T-cell (primary cell): ENCODE data around the gene PRPF6. TPM values are rescaled to one million over a fixed set of nuclear protein-coding genes. Genes with fewer than 3 reads are reported as not detected.
A peak's percentile ranks its signal among the peaks of the same experiment; 100 is the strongest.
"Not testable (repeated sequence)": the region's sequence is repeated elsewhere in the genome, so short reads cannot be mapped to it uniquely, and the experiment has no call there.

ENCODE experiments used
- ATAC-seq, 4 experiments: fragments of 200-7000 bp in 3 of 4; fragments of 150-1000 bp in 1 of 4; cut with Tn5 transposase; replicated peaks in 1 of 4; 1 replicate in 3 of 4; 2 replicates in 1 of 4; pipeline ENCODE4 v1.10.0; 2021; ENCODE audit warnings: moderate library complexity in 3 of 4, mild to moderate bottlenecking in 2 of 4, moderate number of reproducible peaks in 1 of 4
- CTCF ChIA-PET, 2 donors: fragments of 300-600 bp; sonication (Branson Sonifier 250); formaldehyde crosslinking; loops; one replicate each; lab custom pipeline; 2022; ENCODE audit warnings: antibody characterized with exemption in 2 of 2; lab: Charles Lee
- POLR2A ChIA-PET, 2 donors: fragments of 300-600 bp; sonication (Branson Sonifier 250); formaldehyde crosslinking; loops; one replicate each; lab custom pipeline; 2022; ENCODE audit warnings: antibody characterized with exemption in 2 of 2; lab: Charles Lee
- DNase-seq, 35 experiments: peaks; one replicate each; pipeline versions ENCODE4 v3.0.0 to v3.0.0-alpha.2; 2013 to 2023
- H3K27ac ChIP-seq: one replicate; pipeline ENCODE4 v1.5.1; 2013; ENCODE audit warnings: low read length
- H3K27me3 ChIP-seq, 2 experiments: replicated peaks in 1 of 2; 1 replicate in 1 of 2; 2 replicates in 1 of 2; pipeline versions ENCODE4 v1.6.1 to v1.7.0; 2013; ENCODE audit warnings: low read length in 1 of 2, mixed read lengths in 1 of 2; ENCODE audit not compliant: control insufficient read depth in 2 of 2, insufficient read depth in 2 of 2; ENCODE audit errors: extremely low read depth in 1 of 2
- H3K36me3 ChIP-seq, 2 donors: 1 replicate in 1 of 2; 2 replicates in 1 of 2; pipeline versions ENCODE4 v1.6.1 to v1.7.0; 2013; ENCODE audit warnings: low read length in 1 of 2; ENCODE audit not compliant: control insufficient read depth in 2 of 2, insufficient read depth in 1 of 2; ENCODE audit errors: extremely low read depth in 1 of 2
- H3K4me1 ChIP-seq, 2 experiments: 1 replicate in 1 of 2; 2 replicates in 1 of 2; pipeline versions ENCODE4 v1.6.1 to v1.7.0; 2013; ENCODE audit warnings: low read length in 2 of 2, mixed read lengths in 1 of 2; ENCODE audit not compliant: insufficient read depth in 2 of 2, control insufficient read depth in 1 of 2; ENCODE audit errors: extremely low read depth in 1 of 2
- H3K4me3 ChIP-seq, 2 donors: 1 replicate in 1 of 2; 2 replicates in 1 of 2; pipeline versions ENCODE4 v1.5.1 to v1.7.0; 2013; ENCODE audit warnings: mild to moderate bottlenecking in 2 of 2, low read length in 1 of 2, moderate library complexity in 1 of 2; ENCODE audit not compliant: control insufficient read depth in 1 of 2; ENCODE audit errors: extremely low read depth in 1 of 2
- H3K9me3 ChIP-seq: 2 replicates; pipeline ENCODE4 v1.7.0; 2013
- H3K27ac Mint-ChIP-seq, 2 donors: one replicate each; pipeline ENCODE4 v1.8.0; 2020 to 2021; ENCODE audit warnings: mild to moderate bottlenecking in 2 of 2, mixed read lengths in 2 of 2
- H3K27me3 Mint-ChIP-seq, 2 donors: one replicate each; pipeline ENCODE4 v1.8.0; 2021 to 2022; ENCODE audit warnings: mixed read lengths in 2 of 2
- H3K36me3 Mint-ChIP-seq: one replicate; pipeline ENCODE4 v1.8.0; 2021; ENCODE audit warnings: mixed read lengths
- H3K4me1 Mint-ChIP-seq, 3 donors: one replicate each; pipeline ENCODE4 v1.8.0; 2020 to 2022; ENCODE audit warnings: mixed read lengths in 3 of 3, mild to moderate bottlenecking in 1 of 3
- H3K4me3 Mint-ChIP-seq, 3 donors: one replicate each; pipeline ENCODE4 v1.8.0; 2020 to 2022; ENCODE audit warnings: mild to moderate bottlenecking in 3 of 3, mixed read lengths in 3 of 3, moderate library complexity in 3 of 3
- H3K9me3 Mint-ChIP-seq, 3 donors: one replicate each; pipeline ENCODE4 v1.8.0; 2020 to 2022; ENCODE audit warnings: mixed read lengths in 3 of 3
- WGBS: methylation state at CpG from one replicate; pipeline ENCODE4 v1.1.5; 2013; ENCODE audit warnings: missing lambda C conversion rate; ENCODE audit not compliant: insufficient coverage; 5-methylcytosine and 5-hydroxymethylcytosine counted together
- total RNA-seq, 35 experiments: library from RNA in 6 of 35; stranded (reverse) in 6 of 35; fragments of 120-200 nt in 1 of 35; gene quantifications; one replicate each; pipeline versions ENCODE4 v1.2.1 to v1.2.4 and lab custom pipeline; 2013 to 2026

PRPF6 gene
- total RNA-seq, 5 donors from 2014 or later (not counting 1 experiment from before 2014, with no cell fraction given) = 59.8 to 106 (median 83.5) TPM

GRCh38 chr20:63972312-63973159 lies 8.4 kb upstream of the PRPF6 start:
- no peak overlapping the region for H3K4me3 ChIP-seq
- H3K27me3 ChIP-seq = peaks cover 0 to 4% of the 10 kb centered on the region in 2 experiments
- H3K9me3 Mint-ChIP-seq = no peaks in the 10 kb centered on the region
- POLR2A ChIA-PET = no interaction called here
- H3K4me1 ChIP-seq = peaks cover 13 to 41% of the 10 kb centered on the region in 2 experiments
- CTCF ChIA-PET = interaction anchor here in 1 of 2 donors (0.6 kb wide), 1 partner anchor 102 kb away, joined by 7 read pairs; no protein-coding TSS in a partner anchor
- H3K4me1 Mint-ChIP-seq = peaks cover 34 to 51% (median 48%) of the 10 kb centered on the region in 3 donors
- peak in 1 of 35 experiments; percentile 8 for DNase-seq
- 83% methylated on average over 16 of the region's 18 CpGs for WGBS
- H3K9me3 ChIP-seq = no peaks in the 10 kb centered on the region
- ATAC-seq = no peak
- H3K27ac ChIP-seq = no peak overlapping the region
- H3K27me3 Mint-ChIP-seq = no peaks in the 10 kb centered on the region
- peak overlapping the region in 1 of 2 donors; percentile 9 for H3K27ac Mint-ChIP-seq
- peaks cover 8% of the 10 kb centered on the region for H3K36me3 Mint-ChIP-seq
- H3K36me3 ChIP-seq = peaks cover 11 to 15% of the 10 kb centered on the region in 2 donors
- H3K4me3 Mint-ChIP-seq = peak overlapping the region in 1 of 3 donors; percentile 17

- no peak for DNase-seq
- WGBS = 100% methylated on average over 1 of the region's 3 CpGs
- ATAC-seq = no peak
- Histone ChIP-seq H3K4me3 (no peak overlapping the region), H3K27ac (no peak overlapping the region), H3K36me3 (peaks cover 11 to 15% of the 10 kb centered on the region in 2 donors), H3K4me1 (peaks cover 16 to 45% of the 10 kb centered on the region in 2 experiments), H3K9me3 (no peaks in the 10 kb centered on the region), H3K27me3 (peaks cover 0 to 4% of the 10 kb centered on the region in 2 experiments)
- H3K36me3 Mint-ChIP-seq = peaks cover 8% of the 10 kb centered on the region
- H3K4me1 Mint-ChIP-seq = peaks cover 39 to 55% (median 53%) of the 10 kb centered on the region in 3 donors
- ChIA-PET POLR2A (no interaction called here), CTCF (interaction anchor here (0.5 to 0.6 kb wide), 2 partner anchors 62 to 103 kb away, joined by 3 to 7 read pairs; no protein-coding TSS in a partner anchor)
- H3K9me3 Mint-ChIP-seq = no peaks in the 10 kb centered on the region
- H3K4me3 Mint-ChIP-seq = no peak overlapping the region
- H3K27me3 Mint-ChIP-seq = no peaks in the 10 kb centered on the region
- H3K27ac Mint-ChIP-seq = peak overlapping the region in 1 of 2 donors; percentile 15
Measured at GRCh38 chr20:63973160-63973479, 7.8 kb upstream of the PRPF6 start.

- Mint-ChIP-seq H3K36me3 (peaks cover 8% of the 10 kb centered on the region), H3K27ac (peak overlapping the region; percentile 78 to 81), H3K4me1 (peaks cover 37 to 52% (median 51%) of the 10 kb centered on the region in 3 donors), H3K4me3 (peak overlapping the region in 1 of 3 donors; percentile 9), H3K9me3 (no peaks in the 10 kb centered on the region), H3K27me3 (no peaks in the 10 kb centered on the region)
- Histone ChIP-seq H3K36me3 (peaks cover 11 to 15% of the 10 kb centered on the region in 2 donors), H3K27me3 (peaks cover 0 to 4% of the 10 kb centered on the region in 2 experiments), H3K9me3 (no peaks in the 10 kb centered on the region), H3K27ac (no peak overlapping the region), H3K4me1 (peaks cover 17 to 45% of the 10 kb centered on the region in 2 experiments), H3K4me3 (no peak overlapping the region)
- ChIA-PET CTCF (interaction anchor here (0.5 to 0.9 kb wide), 3 partner anchors 59 to 87 kb away, joined by 3 to 4 read pairs (median 3); no protein-coding TSS in a partner anchor), POLR2A (no interaction called here)
- 32% methylated on average over 36 of the region's 37 CpGs for WGBS
- DNase-seq (peak in 34 of 35 experiments; percentile 48 to 87 (median 68)), ATAC-seq (peak; percentile 23 to 63 (median 42))
Measured at GRCh38 chr20:63973636-63974401, 7.1 kb upstream of the PRPF6 start.

GRCh38 chr20:63974402-63975200 lies 6.3 kb upstream of the PRPF6 start:
- Mint-ChIP-seq H3K27ac (peak overlapping the region; percentile 78 to 81), H3K27me3 (no peaks in the 10 kb centered on the region), H3K4me1 (peaks cover 35 to 51% (median 48%) of the 10 kb centered on the region in 3 donors), H3K36me3 (peaks cover 8% of the 10 kb centered on the region), H3K4me3 (no peak overlapping the region), H3K9me3 (no peaks in the 10 kb centered on the region)
- ChIA-PET CTCF (interaction anchor here in 1 of 2 donors (0.9 kb wide), 1 partner anchor 60 kb away, joined by 4 read pairs; no protein-coding TSS in a partner anchor), POLR2A (no interaction called here)
- peak in 1 of 35 experiments; percentile 4 for DNase-seq
- peaks cover 11 to 15% of the 10 kb centered on the region in 2 donors for H3K36me3 ChIP-seq
- no peak for ATAC-seq
- no peaks in the 10 kb centered on the region for H3K9me3 ChIP-seq
- WGBS = 85% methylated on average over 9 of the region's 19 CpGs
- no peak overlapping the region for H3K4me3 ChIP-seq
- H3K27ac ChIP-seq = no peak overlapping the region
- peaks cover 0 to 4% of the 10 kb centered on the region in 2 experiments for H3K27me3 ChIP-seq
- H3K4me1 ChIP-seq = peaks cover 14 to 44% of the 10 kb centered on the region in 2 experiments

- H3K4me3 ChIP-seq, H3K9me3 ChIP-seq, DNase-seq, ATAC-seq, POLR2A ChIA-PET, H3K36me3 Mint-ChIP-seq, CTCF ChIA-PET, H3K9me3 Mint-ChIP-seq, H3K27me3 Mint-ChIP-seq, H3K27me3 ChIP-seq: not testable (repeated sequence)
- Mint-ChIP-seq H3K4me1 (peaks cover 47 to 67% (median 58%) of the 10 kb centered on the region in 3 donors), H3K27ac (peak overlapping the region; percentile 88 to 90), H3K4me3 (peak overlapping the region in 2 of 3 donors; percentile 21 to 84)
- H3K4me1 ChIP-seq = peaks cover 24 to 54% of the 10 kb centered on the region in 2 experiments
- 79% methylated on average over 2 of the region's 7 CpGs for WGBS
- H3K36me3 ChIP-seq = peaks cover 11 to 15% of the 10 kb centered on the region in 2 donors
- H3K27ac ChIP-seq = peak overlapping the region; percentile 71
Measured at GRCh38 chr20:63976511-63976910, 4.4 kb upstream of the PRPF6 start.
